ENCODE measurements around the gene NEDD8.
"Not testable (repeated sequence)": the region's sequence is repeated elsewhere in the genome, so short reads cannot be mapped to it uniquely, and the experiment has no call there.

The NEDD8 gene

GRCh38 chr14:24246765-24247212, 14.6 kb upstream of the NEDD8 start:
- no peak for DNase-seq

- not testable (repeated sequence) for DNase-seq
These were observed 13.2 kb upstream of the NEDD8 start for GRCh38 chr14:24245350-24245749.

- DNase-seq: no peak
These were observed 11.2 kb upstream of the NEDD8 start for GRCh38 chr14:24243336-24243836.

GRCh38 chr14:24241829-24242443, 9.8 kb upstream of the NEDD8 start:
- DNase-seq: peak; percentile 96

- no peak for DNase-seq
These were observed 8.1 kb upstream of the NEDD8 start for GRCh38 chr14:24240110-24240918.

GRCh38 chr14:24238527-24239037, 6.4 kb upstream of the NEDD8 start:
- DNase-seq: no peak

GRCh38 chr14:24238123-24238522, 6.0 kb upstream of the NEDD8 start:
- DNase-seq: no peak

GRCh38 chr14:24237463-24237955, 5.3 kb upstream of the NEDD8 start:
- DNase-seq: no peak

GRCh38 chr14:24236689-24237462, 4.7 kb upstream of the NEDD8 start:
- no peak for DNase-seq

GRCh38 chr14:24235804-24236688, 3.9 kb upstream of the NEDD8 start:
- DNase-seq: no peak

GRCh38 chr14:24234095-24235005, 2.2 kb upstream of the NEDD8 start:
- DNase-seq: no peak

GRCh38 chr14:24233538-24233866, 1.3 kb upstream of the NEDD8 start:
- DNase-seq: no peak

GRCh38 chr14:24232645-24233537, 724 bp upstream of the NEDD8 start, which contains the start of gene GMPR2:
GMPR2 (plus strand) TSS chr14:24232929; CDS start chr14:24233254, 325 bp downstream.
- no peak for DNase-seq

GRCh38 chr14:24231263-24232120, 675 bp downstream of the NEDD8 start:
- DNase-seq: no peak

GRCh38 chr14:24228902-24229301, 3.3 kb downstream of the NEDD8 start:
- DNase-seq: no peak

- no peak for DNase-seq
These were observed 5.7 kb downstream of the NEDD8 start for GRCh38 chr14:24226473-24226872.

- DNase-seq: no peak
These were observed 7.5 kb downstream of the NEDD8 start for GRCh38 chr14:24224618-24225071.

GRCh38 chr14:24222987-24223386, 9.2 kb downstream of the NEDD8 start:
- not testable (repeated sequence) for DNase-seq

GRCh38 chr14:24219521-24219920, 12.6 kb downstream of the NEDD8 start:
- DNase-seq: no peak
